H9 (cell line): ENCODE data around the gene UBE3B. TPM values are rescaled to one million over a fixed set of nuclear protein-coding genes. Genes with fewer than 3 reads are reported as not detected.

ENCODE experiments used
- DNase-seq: peaks from one replicate; pipeline ENCODE4 v3.0.0-alpha.2; 2017
- H2AFZ ChIP-seq: one replicate; pipeline ENCODE4 v1.6.1; 2013; ENCODE audit warnings: mild to moderate bottlenecking, low read length, control low read depth, moderate library complexity
- H2AK5ac ChIP-seq: 2 replicates; pipeline ENCODE4 v1.6.1; 2013; ENCODE audit warnings: low read length, control low read depth, mixed read lengths; ENCODE audit not compliant: insufficient read length
- H2BK120ac ChIP-seq: one replicate; pipeline ENCODE4 v1.6.1; 2013; ENCODE audit warnings: low read depth, mild to moderate bottlenecking, low read length, control low read depth, inconsistent platforms; ENCODE audit not compliant: poor library complexity, severe bottlenecking
- H2BK12ac ChIP-seq: 2 replicates; pipeline ENCODE4 v1.6.1; 2013; ENCODE audit warnings: low read length, control low read depth, mixed read lengths, low read depth; ENCODE audit not compliant: insufficient read length
- H2BK15ac ChIP-seq: 2 replicates; pipeline ENCODE4 v1.6.1; 2013; ENCODE audit warnings: low read depth, low read length, control low read depth
- H2BK20ac ChIP-seq: one replicate; pipeline ENCODE4 v1.6.1; 2013; ENCODE audit warnings: low read depth, mild to moderate bottlenecking, low read length, control low read depth, inconsistent platforms; ENCODE audit not compliant: poor library complexity, severe bottlenecking
- H2BK5ac ChIP-seq: 2 replicates; pipeline ENCODE4 v1.6.1; 2013; ENCODE audit warnings: low read length, control low read depth, mixed read lengths; ENCODE audit not compliant: insufficient read length
- H3K14ac ChIP-seq: 2 replicates; pipeline ENCODE4 v1.6.1; 2013; ENCODE audit warnings: low read length, control low read depth; ENCODE audit not compliant: insufficient read depth
- H3K18ac ChIP-seq: 2 replicates; pipeline ENCODE4 v1.6.1; 2013; ENCODE audit warnings: low read depth, mild to moderate bottlenecking, mixed read lengths, low read length, control low read depth; ENCODE audit not compliant: insufficient read length
- H3K23ac ChIP-seq: 2 replicates; pipeline ENCODE4 v1.6.1; 2013; ENCODE audit warnings: low read length, control low read depth, mixed read lengths, low read depth; ENCODE audit not compliant: insufficient read length
- H3K23me2 ChIP-seq: 2 replicates; pipeline ENCODE4 v1.6.1; 2013; ENCODE audit warnings: low read depth, mild to moderate bottlenecking, mixed read lengths, low read length, control low read depth; ENCODE audit not compliant: insufficient read length, poor library complexity, severe bottlenecking
- H3K27ac ChIP-seq: 2 replicates; pipeline ENCODE4 v1.5.1; 2013; ENCODE audit warnings: low read length, control low read depth, mixed read lengths, low read depth; ENCODE audit not compliant: insufficient read length
- H3K27me3 ChIP-seq: 2 replicates; pipeline ENCODE4 v1.6.1; 2013; ENCODE audit warnings: low read length, control low read depth, inconsistent platforms; ENCODE audit not compliant: insufficient read depth
- H3K4ac ChIP-seq: 2 replicates; pipeline ENCODE4 v1.6.1; 2013; ENCODE audit warnings: low read depth, mild to moderate bottlenecking, control low read depth, inconsistent platforms, low read length, moderate library complexity
- H3K4me1 ChIP-seq: 2 replicates; pipeline ENCODE4 v1.6.1; 2013; ENCODE audit warnings: low read length, control low read depth, inconsistent platforms; ENCODE audit not compliant: insufficient read depth
- H3K4me2 ChIP-seq: 2 replicates; pipeline ENCODE4 v1.6.1; 2013; ENCODE audit warnings: low read length, control low read depth, mixed read lengths; ENCODE audit not compliant: insufficient read length, insufficient read depth
- H3K56ac ChIP-seq: 2 replicates; pipeline ENCODE4 v1.6.1; 2013; ENCODE audit warnings: low read depth, mild to moderate bottlenecking, mixed read lengths, low read length, control low read depth; ENCODE audit not compliant: insufficient read length
- H3K79me1 ChIP-seq: 2 replicates; pipeline ENCODE4 v1.6.1; 2013; ENCODE audit warnings: low read depth, mild to moderate bottlenecking, moderate library complexity, low read length, control low read depth, inconsistent platforms; ENCODE audit not compliant: insufficient read depth, poor library complexity, severe bottlenecking
- H3K79me2 ChIP-seq: 2 replicates; pipeline ENCODE4 v1.6.1; 2013; ENCODE audit warnings: low read length, control low read depth, inconsistent platforms; ENCODE audit not compliant: insufficient read depth
- H3K9ac ChIP-seq: 2 replicates; pipeline ENCODE4 v1.6.1; 2013; ENCODE audit warnings: low read length, control low read depth, mixed read lengths; ENCODE audit not compliant: insufficient read length; ENCODE audit errors: extremely low read depth
- H3K9me3 ChIP-seq: one replicate; pipeline ENCODE4 v1.6.1; 2013; ENCODE audit warnings: low read depth, low read length, inconsistent platforms; ENCODE audit not compliant: control insufficient read depth
- H3T11ph ChIP-seq: one replicate; pipeline ENCODE4 v1.6.1; 2013; ENCODE audit warnings: mild to moderate bottlenecking, low read length, control low read depth, inconsistent platforms
- H4K20me1 ChIP-seq: one replicate; pipeline ENCODE4 v1.6.1; 2013; ENCODE audit not compliant: control insufficient read depth, insufficient read length, insufficient read depth
- H4K5ac ChIP-seq: 2 replicates; pipeline ENCODE4 v1.6.1; 2013; ENCODE audit warnings: low read depth, mild to moderate bottlenecking, mixed read lengths, low read length, control low read depth; ENCODE audit not compliant: insufficient read length
- H4K8ac ChIP-seq: replicated peaks from 2 replicates; pipeline ENCODE4 v1.6.1; 2013; ENCODE audit warnings: low read length, control low read depth, mixed read lengths, low read depth; ENCODE audit not compliant: insufficient read length
- H4K91ac ChIP-seq: 2 replicates; pipeline ENCODE4 v1.6.1; 2013; ENCODE audit warnings: low read depth, mild to moderate bottlenecking, moderate library complexity, mixed read lengths, low read length, control low read depth; ENCODE audit not compliant: insufficient read length
- H3K27ac Mint-ChIP-seq, 3 experiments: 2 replicates in 2 of 3; 3 replicates in 1 of 3; pipeline ENCODE4 v1.8.0; 2020 to 2021; ENCODE audit warnings: mixed read lengths in 3 of 3, mild to moderate bottlenecking in 1 of 3, moderate library complexity in 1 of 3
- H3K27me3 Mint-ChIP-seq: 2 replicates; pipeline ENCODE4 v1.8.0; 2021; ENCODE audit warnings: low read depth, mild to moderate bottlenecking, moderate library complexity, mixed read lengths
- H3K36me3 Mint-ChIP-seq, 3 experiments: 2 replicates in 2 of 3; 3 replicates in 1 of 3; pipeline ENCODE4 v1.8.0; 2020 to 2021; ENCODE audit warnings: low read depth in 3 of 3, mixed read lengths in 3 of 3; ENCODE audit not compliant: insufficient read depth in 1 of 3
- H3K4me1 Mint-ChIP-seq, 2 experiments: 2 replicates each; pipeline ENCODE4 v1.8.0; 2020; ENCODE audit warnings: mixed read lengths in 2 of 2
- H3K4me3 Mint-ChIP-seq, 2 experiments: 2 replicates in 1 of 2; 3 replicates in 1 of 2; pipeline ENCODE4 v1.8.0; 2020 to 2021; ENCODE audit warnings: mild to moderate bottlenecking in 2 of 2, mixed read lengths in 2 of 2, moderate library complexity in 1 of 2
- H3K9me3 Mint-ChIP-seq, 2 experiments: 2 replicates in 1 of 2; 3 replicates in 1 of 2; pipeline ENCODE4 v1.8.0; 2020; ENCODE audit warnings: mild to moderate bottlenecking in 2 of 2, mixed read lengths in 2 of 2, moderate library complexity in 1 of 2
- CTCF ChIP-seq: fragments of 200-600 bp; sonication (generic); conservative IDR thresholded peaks from 3 replicates; pipeline ENCODE4 v1.8.0; 2021; ENCODE audit warnings: antibody characterized with exemption, mild to moderate bottlenecking
- WGBS: extraction: QIAGEN DNeasy Blood & Tissue Kit; methylation state at CpG from one replicate; pipeline ENCODE4 v1.1.7; 2013; ENCODE audit warnings: missing lambda C conversion rate, low lambda C conversion rate, mixed read lengths; ENCODE audit not compliant: insufficient read length; ENCODE audit errors: extremely low coverage; 5-methylcytosine and 5-hydroxymethylcytosine counted together
- total RNA-seq: library from RNA; stranded (reverse); gene quantifications from 2 replicates; pipeline ENCODE4 v1.2.1, GENCODE V29; 2021

UBE3B gene
- total RNA-seq, 1 experiment from 2014 or later: 24.2 TPM

DNA sequence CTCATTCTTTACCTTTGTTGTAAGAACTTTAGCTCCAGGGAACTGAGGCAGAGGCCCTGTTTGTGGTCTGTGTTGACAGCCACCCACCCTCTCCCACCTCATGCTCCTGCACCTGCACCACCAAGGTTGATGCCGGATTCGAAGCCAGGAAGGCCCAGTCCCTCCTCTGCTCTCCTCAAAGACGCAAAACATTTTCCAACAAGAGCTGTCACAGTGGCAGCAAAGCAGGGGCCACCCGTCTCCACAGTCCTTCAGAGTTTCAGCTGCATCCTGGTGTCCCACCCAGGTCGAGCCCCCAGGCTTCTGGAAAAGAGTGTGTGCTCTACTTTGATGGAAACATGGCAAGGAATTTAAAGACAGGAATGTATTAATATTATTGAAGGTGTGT lies 58.4 kb downstream of the UBE3B start:
- H4K8ac ChIP-seq: no peak overlapping the region
- H3K18ac ChIP-seq: no peak overlapping the region
- H2AK5ac ChIP-seq: no peak overlapping the region
- Mint-ChIP-seq H3K4me3 (no peak overlapping the region), H3K27me3 (no peaks in the 10 kb centered on the region), H3K27ac (no peak overlapping the region), H3K4me1 (0 out of 4 replicates have a peak, but pooled peaks cover 4 to 6% of the 10 kb centered on the region in 2 experiments), H3K9me3 (no peaks in the 10 kb centered on the region), H3K36me3 (peaks cover 0 to 4% (median 3%) of the 10 kb centered on the region in 3 experiments; a peak in 4 of 7 replicates)
- no peak overlapping the region for H3K23ac ChIP-seq
- H3T11ph ChIP-seq: no peak overlapping the region
- H3K14ac ChIP-seq: no peak overlapping the region
- no peak overlapping the region for H2BK12ac ChIP-seq
- no peaks in the 10 kb centered on the region for H3K4me1 ChIP-seq
- no peak overlapping the region for H3K27ac ChIP-seq
- H3K4ac ChIP-seq: no peak overlapping the region
- no peaks in the 10 kb centered on the region for H3K9me3 ChIP-seq
- no peaks in the 10 kb centered on the region for H3K79me2 ChIP-seq
- no peaks in the 10 kb centered on the region for H3K23me2 ChIP-seq
- no peak overlapping the region for H4K91ac ChIP-seq
- H4K20me1 ChIP-seq: no peaks in the 10 kb centered on the region
- no peak overlapping the region for H2BK15ac ChIP-seq
- no peak for DNase-seq
- H2BK120ac ChIP-seq: no peak overlapping the region
- H3K56ac ChIP-seq: no peak overlapping the region
- no peaks in the 10 kb centered on the region for H3K27me3 ChIP-seq
- no peak overlapping the region for H4K5ac ChIP-seq
- H2AFZ ChIP-seq: no peak overlapping the region
- H3K4me2 ChIP-seq: no peak overlapping the region
- no CpG with 5 or more reads among the region's 5 CpGs for WGBS
- no peaks in the 10 kb centered on the region for H3K79me1 ChIP-seq
- H2BK5ac ChIP-seq: no peak overlapping the region
- H3K9ac ChIP-seq: no peak overlapping the region
- no peak overlapping the region for H2BK20ac ChIP-seq
- no peak for TF ChIP-seq CTCF
